IMR-90 (cell line): ENCODE results near the gene LDLRAD4. TPM values are rescaled to one million over a fixed set of nuclear protein-coding genes. Genes with fewer than 3 reads are reported as not detected.

Experiments used
- ATAC-seq: fragments of 200-7000 bp; cut with Tn5 transposase; 2 replicates; pipeline ENCODE4 v1.9.1; 2020; ENCODE audit warnings: low read depth, mild to moderate bottlenecking, moderate library complexity
- BruUV-seq: library from RNA; stranded (reverse); fragments of 400-500 nt; replicated peaks from 2 replicates; lab custom pipeline; 2021; lab: Mats Ljungman, UMichigan
- CTCF ChIA-PET: fragments of 300-600 bp; formaldehyde crosslinking; extraction: SDS; loops from one replicate; lab custom pipeline; 2021; ENCODE audit warnings: antibody characterized with exemption; lab: Yijun Ruan, JAX
- POLR2A ChIA-PET: fragments of 300-600 bp; sonication (Branson Sonifier 250); formaldehyde crosslinking; loops from one replicate; lab custom pipeline; 2022; ENCODE audit warnings: antibody characterized with exemption; ENCODE audit not compliant: unreplicated experiment; lab: Charles Lee
- DNase-seq: peaks from one replicate; pipeline ENCODE4 v3.0.0; 2013
- H2AFZ ChIP-seq: replicated peaks from 2 replicates; pipeline ENCODE3; 2013; ENCODE audit warnings: low read length, mild to moderate bottlenecking; ENCODE audit not compliant: poor library complexity
- H2AK5ac ChIP-seq: 2 replicates; pipeline ENCODE4 v1.6.1; 2013; ENCODE audit warnings: low read depth, low read length, inconsistent platforms
- H2AK9ac ChIP-seq: replicated peaks from 2 replicates; pipeline ENCODE3; 2013; ENCODE audit warnings: mild to moderate bottlenecking, low read depth, low read length, moderate library complexity; ENCODE audit not compliant: poor library complexity
- H2BK120ac ChIP-seq: 2 replicates; pipeline ENCODE4 v1.6.1; 2013; ENCODE audit warnings: low read depth, low read length, inconsistent platforms
- H2BK15ac ChIP-seq: 3 replicates; pipeline ENCODE4 v1.6.1; 2013; ENCODE audit warnings: low read depth, low read length, inconsistent platforms
- H2BK20ac ChIP-seq: 2 replicates; pipeline ENCODE4 v1.6.1; 2013; ENCODE audit warnings: low read depth, mild to moderate bottlenecking, inconsistent platforms, low read length, moderate library complexity
- H2BK5ac ChIP-seq: 2 replicates; pipeline ENCODE4 v1.6.1; 2013; ENCODE audit warnings: mild to moderate bottlenecking, low read depth, low read length, inconsistent platforms; ENCODE audit not compliant: poor library complexity, severe bottlenecking
- H3K14ac ChIP-seq: replicated peaks from 2 replicates; pipeline ENCODE4 v1.6.1; 2013; ENCODE audit warnings: low read depth, low read length, inconsistent platforms
- H3K18ac ChIP-seq: 2 replicates; pipeline ENCODE4 v1.6.1; 2013; ENCODE audit warnings: low read depth, low read length, control low read depth
- H3K23ac ChIP-seq: 2 replicates; pipeline ENCODE4 v1.6.1; 2013; ENCODE audit warnings: low read depth, low read length, inconsistent platforms
- H3K27ac ChIP-seq: 2 replicates; pipeline ENCODE4 v1.5.1; 2013; ENCODE audit warnings: mild to moderate bottlenecking, control low read depth, low read length; ENCODE audit not compliant: insufficient read depth
- H3K27me3 ChIP-seq: 2 replicates; pipeline ENCODE4 v1.6.1; 2013; ENCODE audit warnings: low read length; ENCODE audit not compliant: control insufficient read depth, insufficient read depth
- H3K36me3 ChIP-seq: 2 replicates; pipeline ENCODE4 v1.6.1; 2013; ENCODE audit warnings: low read length, mixed read lengths; ENCODE audit not compliant: control insufficient read depth, insufficient read depth
- H3K4ac ChIP-seq: 2 replicates; pipeline ENCODE4 v1.6.1; 2013; ENCODE audit warnings: low read depth, low read length, inconsistent platforms
- H3K4me1 ChIP-seq: 2 replicates; pipeline ENCODE4 v1.6.1; 2013; ENCODE audit warnings: low read length, mixed read lengths; ENCODE audit not compliant: control insufficient read depth, insufficient read depth
- H3K4me2 ChIP-seq: 2 replicates; pipeline ENCODE4 v1.6.1; 2013; ENCODE audit warnings: low read depth, mild to moderate bottlenecking, control low read depth, low read length, moderate library complexity
- H3K4me3 ChIP-seq: 2 replicates; pipeline ENCODE4 v1.5.1; 2013; ENCODE audit warnings: low read depth, mild to moderate bottlenecking, control low read depth, low read length, moderate library complexity; ENCODE audit not compliant: insufficient read depth
- H3K56ac ChIP-seq: 2 replicates; pipeline ENCODE4 v1.6.1; 2013; ENCODE audit warnings: low read length, inconsistent platforms; ENCODE audit not compliant: insufficient read depth; ENCODE audit errors: extremely low read depth
- H3K79me1 ChIP-seq, 2 experiments: 2 replicates each; pipeline ENCODE4 v1.6.1; 2013; ENCODE audit warnings: low read length in 2 of 2, inconsistent platforms in 1 of 2, low read depth in 1 of 2
- H3K9ac ChIP-seq: 2 replicates; pipeline ENCODE4 v1.6.1; 2013; ENCODE audit warnings: low read depth, low read length, control low read depth
- H3K9me1 ChIP-seq: 2 replicates; pipeline ENCODE4 v1.6.1; 2013; ENCODE audit warnings: low read length, inconsistent platforms; ENCODE audit not compliant: insufficient read depth
- H3K9me3 ChIP-seq: 2 replicates; pipeline ENCODE4 v1.6.1; 2013; ENCODE audit warnings: low read length; ENCODE audit not compliant: control insufficient read depth, insufficient read depth
- H4K20me1 ChIP-seq: 2 replicates; pipeline ENCODE4 v1.6.1; 2013; ENCODE audit warnings: low read length, inconsistent platforms; ENCODE audit not compliant: insufficient read depth
- H4K5ac ChIP-seq: 2 replicates; pipeline ENCODE4 v1.6.1; 2013; ENCODE audit warnings: mild to moderate bottlenecking, low read depth, low read length, control low read depth
- H4K8ac ChIP-seq, 2 experiments: 2 replicates each; pipeline ENCODE4 v1.6.1; 2013; ENCODE audit warnings: low read depth in 2 of 2, low read length in 2 of 2, control low read depth in 1 of 2, inconsistent platforms in 1 of 2
- H4K91ac ChIP-seq: 2 replicates; pipeline ENCODE4 v1.6.1; 2013; ENCODE audit warnings: low read depth, low read length, inconsistent platforms; ENCODE audit not compliant: insufficient read depth
- BHLHE40 ChIP-seq: fragments of 150-350 bp; IDR thresholded peaks from 2 replicates; pipeline ENCODE4 v1.6.1; 2016; ENCODE audit warnings: mild to moderate bottlenecking, low read depth, low read length
- CHD1 ChIP-seq: IDR thresholded peaks from 2 replicates; pipeline ENCODE4 v1.6.1; 2012; ENCODE audit warnings: low read depth, low read length, improper control_type of control experiment
- MXI1 ChIP-seq: IDR thresholded peaks from 2 replicates; pipeline ENCODE4 v1.6.1; 2012; ENCODE audit warnings: low read depth, mild to moderate bottlenecking, low read length, moderate library complexity, borderline replicate concordance
- NFE2L2 ChIP-seq: fragments of 150-350 bp; IDR thresholded peaks from 2 replicates; pipeline ENCODE4 v1.6.1; 2016; ENCODE audit warnings: low read depth, mild to moderate bottlenecking, low read length
- RCOR1 ChIP-seq: IDR thresholded peaks from 2 replicates; pipeline ENCODE4 v1.6.1; 2012; ENCODE audit warnings: mild to moderate bottlenecking, low read length, improper control_type of control experiment; ENCODE audit not compliant: insufficient replicate concordance
- SMC3 ChIP-seq: fragments of 150-350 bp; IDR thresholded peaks from 2 replicates; pipeline ENCODE4 v1.6.1; 2016; ENCODE audit warnings: low read depth, mild to moderate bottlenecking, antibody characterized with exemption, low read length, moderate library complexity
- WGBS, 2 experiments: methylation state at CpG; one replicate each; pipeline versions ENCODE4 v1.1.5 to v1.1.7; 2013; ENCODE audit warnings: missing lambda C conversion rate in 2 of 2; ENCODE audit not compliant: insufficient read length in 1 of 2; ENCODE audit errors: extremely low coverage in 2 of 2; 5-methylcytosine and 5-hydroxymethylcytosine counted together
- dilution Hi-C: fragments of 300-500 bp; cut with HindIII; formaldehyde crosslinking; loops from one replicate; pipeline ENCODE4 v1.14.3; 2018; ENCODE audit warnings: low sequenced_read_pairs; ENCODE audit not compliant: unreplicated experiment
- in situ Hi-C: fragments of 300-500 bp; cut with MboI; formaldehyde crosslinking; loops from 3 replicates; pipeline ENCODE4 v1.14.3; 2019; ENCODE audit warnings: low sequenced_read_pairs, inconsistent platforms, mixed read lengths
- intact Hi-C: fragments of 100-400 bp; cut with micrococcal nuclease; formaldehyde crosslinking; loops from 2 replicates; pipeline ENCODE4 v1.10.0; 2022
- polyA plus RNA-seq, 3 experiments: library from polyadenylated mRNA; depleted of rRNA; stranded (reverse); fragments of >200 nt; gene quantifications; 2 replicates each; pipeline ENCODE4 v1.2.3, GENCODE V29; 2012; ENCODE audit warnings: low replicate concordance in 1 of 3
- total RNA-seq: library from RNA; depleted of rRNA; stranded (reverse); fragments of >200 nt; gene quantifications from 2 replicates; pipeline ENCODE4 v1.2.3, GENCODE V29; 2012
- TF ChIP-seq, protein P1 (sequence below): conservative IDR thresholded peaks from 2 replicates; pipeline ENCODE4 v1.5.1; 2012; ENCODE audit warnings: mild to moderate bottlenecking, low read depth, low read length, improper control_type of control experiment
- TF ChIP-seq, protein P2 (sequence below): fragments of 150-350 bp; IDR thresholded peaks from 2 replicates; pipeline ENCODE4 v1.6.1; 2016; ENCODE audit warnings: low read depth, mild to moderate bottlenecking, low read length, moderate library complexity, borderline replicate concordance
- TF ChIP-seq, protein P3 (sequence below): fragments of 150-350 bp; IDR thresholded peaks from 2 replicates; pipeline ENCODE4 v1.6.1; 2017; ENCODE audit warnings: mild to moderate bottlenecking, antibody characterized with exemption, low read length, low read depth

The LDLRAD4 gene
- total and polyA plus RNA-seq, 2 of the 4 experiments (the other 2 are of a cell fraction) = not detected

DNA sequence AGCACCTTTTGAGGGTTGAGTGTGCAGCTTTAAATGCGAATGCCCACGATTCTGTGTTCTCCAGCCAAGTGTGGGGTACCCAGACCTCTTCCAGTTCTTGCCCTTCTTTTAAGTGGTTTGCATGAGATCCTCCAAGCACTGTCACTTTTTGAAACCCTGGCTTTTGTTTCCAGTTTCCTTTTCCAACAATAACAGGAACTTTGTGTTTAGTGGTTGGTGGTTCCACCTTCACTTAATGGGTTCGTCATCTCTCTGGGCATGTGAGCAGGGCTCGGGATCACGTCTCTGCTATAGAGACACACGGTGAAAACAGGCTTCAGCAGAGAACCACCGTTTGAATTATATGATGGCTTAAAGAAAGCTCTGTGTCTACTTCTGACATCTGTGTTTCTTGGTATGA is 197.6 kb downstream of the LDLRAD4 start:
- Histone ChIP-seq H3K27ac (no peak overlapping the region), H3K9me1 (no peaks in the 10 kb centered on the region), H2AK9ac (no peak overlapping the region), H2BK15ac (no peak overlapping the region), H2AK5ac (no peak overlapping the region), H3K23ac (no peak overlapping the region), H3K18ac (no peak overlapping the region), H3K4me3 (no peak overlapping the region), H4K20me1 (no peaks in the 10 kb centered on the region), H3K4me1 (no peaks in the 10 kb centered on the region), H3K9ac (no peak overlapping the region), H2BK20ac (no peak overlapping the region), H2AFZ (no peak overlapping the region), H3K9me3 (peaks cover 2% of the 10 kb centered on the region; the same call in 1 of the 2 replicates), H4K5ac (no peak overlapping the region), H3K4ac (no peak overlapping the region), H4K8ac (no peak overlapping the region), H2BK120ac (no peak overlapping the region), H2BK5ac (no peak overlapping the region), H3K14ac (no peak overlapping the region), H3K4me2 (no peak overlapping the region), H4K91ac (no peak overlapping the region), H3K27me3 (no peaks in the 10 kb centered on the region), H3K79me1 (no peaks in the 10 kb centered on the region), H3K36me3 (no peaks in the 10 kb centered on the region), H3K56ac (no peak overlapping the region)
- no TSS peak for BruUV-seq
- DNase-seq (no peak), ATAC-seq (no peak)
- ChIA-PET CTCF (no interaction called here), POLR2A (interaction anchor here (0.6 kb wide), 1 partner anchor 183 kb away, joined by 3 read pairs; no protein-coding TSS in a partner anchor)
- dilution Hi-C loops (no loop called here), intact Hi-C loops (no loop called here), in situ Hi-C loops (no loop called here)
- TF ChIP-seq RCOR1 = no peak
- no peak for TF ChIP-seq CHD1
- TF ChIP-seq, protein P1, sequence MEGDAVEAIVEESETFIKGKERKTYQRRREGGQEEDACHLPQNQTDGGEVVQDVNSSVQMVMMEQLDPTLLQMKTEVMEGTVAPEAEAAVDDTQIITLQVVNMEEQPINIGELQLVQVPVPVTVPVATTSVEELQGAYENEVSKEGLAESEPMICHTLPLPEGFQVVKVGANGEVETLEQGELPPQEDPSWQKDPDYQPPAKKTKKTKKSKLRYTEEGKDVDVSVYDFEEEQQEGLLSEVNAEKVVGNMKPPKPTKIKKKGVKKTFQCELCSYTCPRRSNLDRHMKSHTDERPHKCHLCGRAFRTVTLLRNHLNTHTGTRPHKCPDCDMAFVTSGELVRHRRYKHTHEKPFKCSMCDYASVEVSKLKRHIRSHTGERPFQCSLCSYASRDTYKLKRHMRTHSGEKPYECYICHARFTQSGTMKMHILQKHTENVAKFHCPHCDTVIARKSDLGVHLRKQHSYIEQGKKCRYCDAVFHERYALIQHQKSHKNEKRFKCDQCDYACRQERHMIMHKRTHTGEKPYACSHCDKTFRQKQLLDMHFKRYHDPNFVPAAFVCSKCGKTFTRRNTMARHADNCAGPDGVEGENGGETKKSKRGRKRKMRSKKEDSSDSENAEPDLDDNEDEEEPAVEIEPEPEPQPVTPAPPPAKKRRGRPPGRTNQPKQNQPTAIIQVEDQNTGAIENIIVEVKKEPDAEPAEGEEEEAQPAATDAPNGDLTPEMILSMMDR = no peak
- no peak for TF ChIP-seq NFE2L2
- TF ChIP-seq, protein P2, sequence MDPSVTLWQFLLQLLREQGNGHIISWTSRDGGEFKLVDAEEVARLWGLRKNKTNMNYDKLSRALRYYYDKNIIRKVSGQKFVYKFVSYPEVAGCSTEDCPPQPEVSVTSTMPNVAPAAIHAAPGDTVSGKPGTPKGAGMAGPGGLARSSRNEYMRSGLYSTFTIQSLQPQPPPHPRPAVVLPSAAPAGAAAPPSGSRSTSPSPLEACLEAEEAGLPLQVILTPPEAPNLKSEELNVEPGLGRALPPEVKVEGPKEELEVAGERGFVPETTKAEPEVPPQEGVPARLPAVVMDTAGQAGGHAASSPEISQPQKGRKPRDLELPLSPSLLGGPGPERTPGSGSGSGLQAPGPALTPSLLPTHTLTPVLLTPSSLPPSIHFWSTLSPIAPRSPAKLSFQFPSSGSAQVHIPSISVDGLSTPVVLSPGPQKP = no peak
- no peak for TF ChIP-seq SMC3
- TF ChIP-seq, protein P3, sequence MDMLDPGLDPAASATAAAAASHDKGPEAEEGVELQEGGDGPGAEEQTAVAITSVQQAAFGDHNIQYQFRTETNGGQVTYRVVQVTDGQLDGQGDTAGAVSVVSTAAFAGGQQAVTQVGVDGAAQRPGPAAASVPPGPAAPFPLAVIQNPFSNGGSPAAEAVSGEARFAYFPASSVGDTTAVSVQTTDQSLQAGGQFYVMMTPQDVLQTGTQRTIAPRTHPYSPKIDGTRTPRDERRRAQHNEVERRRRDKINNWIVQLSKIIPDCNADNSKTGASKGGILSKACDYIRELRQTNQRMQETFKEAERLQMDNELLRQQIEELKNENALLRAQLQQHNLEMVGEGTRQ = no peak
- TF ChIP-seq MXI1 = no peak
- no peak for TF ChIP-seq BHLHE40
- 91% methylated on average over 4 of the region's 7 CpGs; no CpG with 5 or more reads in 1 of the 2 experiments for WGBS, 2 experiments
